ENCODE measurements around the gene IP6K2.

DNA sequence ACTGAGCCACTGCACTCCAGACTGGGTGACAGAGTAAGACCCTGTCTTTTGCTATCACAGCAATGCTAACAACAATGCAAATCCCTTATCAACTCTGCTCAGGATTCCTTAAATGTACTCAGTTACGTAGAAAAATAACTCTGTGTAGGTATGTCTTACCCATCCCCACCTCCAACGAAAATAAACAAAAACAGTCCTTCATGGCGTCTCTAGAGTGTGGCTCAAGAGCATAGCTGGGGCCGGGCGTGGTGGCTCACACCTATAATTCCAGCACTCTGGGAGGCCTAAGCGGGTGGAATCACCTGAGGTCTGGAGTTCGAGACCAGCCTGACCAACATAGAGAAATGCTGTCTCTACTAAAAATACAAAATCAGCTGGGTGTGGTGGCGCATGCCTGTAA, 18.1 kb downstream of the IP6K2 start:
- no peak for TF ChIP-seq CBX8 (IDR thresholded peaks at IDR 0.05)
- TF ChIP-seq, protein P1, sequence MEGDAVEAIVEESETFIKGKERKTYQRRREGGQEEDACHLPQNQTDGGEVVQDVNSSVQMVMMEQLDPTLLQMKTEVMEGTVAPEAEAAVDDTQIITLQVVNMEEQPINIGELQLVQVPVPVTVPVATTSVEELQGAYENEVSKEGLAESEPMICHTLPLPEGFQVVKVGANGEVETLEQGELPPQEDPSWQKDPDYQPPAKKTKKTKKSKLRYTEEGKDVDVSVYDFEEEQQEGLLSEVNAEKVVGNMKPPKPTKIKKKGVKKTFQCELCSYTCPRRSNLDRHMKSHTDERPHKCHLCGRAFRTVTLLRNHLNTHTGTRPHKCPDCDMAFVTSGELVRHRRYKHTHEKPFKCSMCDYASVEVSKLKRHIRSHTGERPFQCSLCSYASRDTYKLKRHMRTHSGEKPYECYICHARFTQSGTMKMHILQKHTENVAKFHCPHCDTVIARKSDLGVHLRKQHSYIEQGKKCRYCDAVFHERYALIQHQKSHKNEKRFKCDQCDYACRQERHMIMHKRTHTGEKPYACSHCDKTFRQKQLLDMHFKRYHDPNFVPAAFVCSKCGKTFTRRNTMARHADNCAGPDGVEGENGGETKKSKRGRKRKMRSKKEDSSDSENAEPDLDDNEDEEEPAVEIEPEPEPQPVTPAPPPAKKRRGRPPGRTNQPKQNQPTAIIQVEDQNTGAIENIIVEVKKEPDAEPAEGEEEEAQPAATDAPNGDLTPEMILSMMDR (IDR thresholded peaks at IDR 0.05), result no peak
- TF ChIP-seq TP53 (CRISPR knock-in tag; IDR thresholded peaks at IDR 0.05), result no peak
- TF ChIP-seq MAZ (IDR thresholded peaks at IDR 0.05; ENCODE audit: borderline replicate concordance, low read depth, low read length), result no peak
- TF ChIP-seq, protein P2, sequence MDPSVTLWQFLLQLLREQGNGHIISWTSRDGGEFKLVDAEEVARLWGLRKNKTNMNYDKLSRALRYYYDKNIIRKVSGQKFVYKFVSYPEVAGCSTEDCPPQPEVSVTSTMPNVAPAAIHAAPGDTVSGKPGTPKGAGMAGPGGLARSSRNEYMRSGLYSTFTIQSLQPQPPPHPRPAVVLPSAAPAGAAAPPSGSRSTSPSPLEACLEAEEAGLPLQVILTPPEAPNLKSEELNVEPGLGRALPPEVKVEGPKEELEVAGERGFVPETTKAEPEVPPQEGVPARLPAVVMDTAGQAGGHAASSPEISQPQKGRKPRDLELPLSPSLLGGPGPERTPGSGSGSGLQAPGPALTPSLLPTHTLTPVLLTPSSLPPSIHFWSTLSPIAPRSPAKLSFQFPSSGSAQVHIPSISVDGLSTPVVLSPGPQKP (IDR thresholded peaks at IDR 0.05; ENCODE audit: low read depth, low read length), result no peak
- TF ChIP-seq EP300 (IDR thresholded peaks at IDR 0.05), result no peak
- no peak for TF ChIP-seq POLR2A (IDR thresholded peaks at IDR 0.05; ENCODE audit: low read length)
- TF ChIP-seq CHD4 (IDR thresholded peaks at IDR 0.05; ENCODE audit: borderline replicate concordance), result no peak
- no peak for TF ChIP-seq MAFK (IDR thresholded peaks at IDR 0.05; ENCODE audit: partially characterized antibody)
